GM18505 (cell line): ENCODE data around the gene PRF1.

Experiments used
- ATAC-seq: cut with Tn5 transposase; IDR thresholded peaks from one replicate; pipeline ENCODE4 v1.9.1; 2021; ENCODE audit not compliant: unreplicated experiment
- POLR2A ChIP-seq: IDR thresholded peaks from 4 replicates; pipeline ENCODE4 v1.6.1; 2011; ENCODE audit warnings: borderline replicate concordance; ENCODE audit not compliant: insufficient read depth, insufficient read length; ENCODE audit errors: extremely low read depth

PRF1 gene

GRCh38 chr10:70571636-70572439, 30.7 kb downstream of the PRF1 start:
- ATAC-seq, result no peak
- TF ChIP-seq POLR2A, result no peak

- TF ChIP-seq POLR2A, result no peak
- no peak for ATAC-seq
These were observed 31.3 kb downstream of the PRF1 start for GRCh38 chr10:70571236-70571635.

- TF ChIP-seq POLR2A, result no peak
- ATAC-seq, result no peak
These were observed 33.6 kb downstream of the PRF1 start for GRCh38 chr10:70568781-70569495.

GRCh38 chr10:70568113-70568512, 34.4 kb downstream of the PRF1 start:
- no peak for TF ChIP-seq POLR2A
- ATAC-seq, result no peak

GRCh38 chr10:70567603-70568002, 34.9 kb downstream of the PRF1 start:
- no peak for TF ChIP-seq POLR2A
- ATAC-seq, result no peak

- no peak for TF ChIP-seq POLR2A
- no peak for ATAC-seq
These were observed 35.8 kb downstream of the PRF1 start for GRCh38 chr10:70566515-70567290.

GRCh38 chr10:70565556-70566514, 36.7 kb downstream of the PRF1 start:
- no peak for TF ChIP-seq POLR2A
- ATAC-seq, result no peak

GRCh38 chr10:70564901-70565351, 37.6 kb downstream of the PRF1 start:
- no peak for TF ChIP-seq POLR2A
- no peak for ATAC-seq

- no peak for ATAC-seq
- no peak for TF ChIP-seq POLR2A
These were observed 38.3 kb downstream of the PRF1 start for GRCh38 chr10:70564113-70564725.

- no peak for TF ChIP-seq POLR2A
- ATAC-seq, result no peak
These were observed 39.3 kb downstream of the PRF1 start for GRCh38 chr10:70563230-70563629.

- TF ChIP-seq POLR2A, result no peak
- ATAC-seq, result no peak
These were observed 40.3 kb downstream of the PRF1 start for GRCh38 chr10:70562036-70562755.
